H1 (cell line): ENCODE data around the gene SH3PXD2A. TPM values are rescaled to one million over a fixed set of nuclear protein-coding genes. Genes with fewer than 3 reads are reported as not detected.

ENCODE experiments used
- CHD7 ChIP-seq: fragments of 300-600 bp; sonication (generic); IDR thresholded peaks from 2 replicates; pipeline ENCODE4 v1.7.1; 2012; ENCODE audit warnings: low read length, moderate library complexity, mild to moderate bottlenecking, inconsistent platforms; ENCODE audit not compliant: insufficient replicate concordance
- CREB1 ChIP-seq: IDR thresholded peaks from 2 replicates; pipeline ENCODE4 v1.6.1; 2012; ENCODE audit warnings: inconsistent platforms
- CTCF ChIP-seq, 3 experiments: IDR thresholded peaks; 1 replicate in 2 of 3; 2 replicates in 1 of 3; pipeline versions ENCODE4 v1.5.1 to v1.6.1; 2011; ENCODE audit warnings: low read length in 3 of 3, mild to moderate bottlenecking in 3 of 3, inconsistent platforms in 2 of 3, low read depth in 1 of 3, moderate library complexity in 1 of 3; ENCODE audit not compliant: insufficient read depth in 1 of 3; ENCODE audit errors: control extremely low read depth in 1 of 3
- GTF2F1 ChIP-seq: IDR thresholded peaks from 2 replicates; pipeline ENCODE4 v1.6.1; 2012; ENCODE audit warnings: low read depth, low read length, improper control_type of control experiment, borderline replicate concordance
- SRF ChIP-seq: IDR thresholded peaks from 2 replicates; pipeline ENCODE4 v1.6.1; 2011; ENCODE audit warnings: mild to moderate bottlenecking, low read depth, low read length, moderate library complexity
- polyA plus RNA-seq, 7 experiments: library from polyadenylated mRNA; depleted of rRNA in 3 of 7; stranded (reverse) in 5 of 7; unstranded in 2 of 7; fragments of >200 nt in 5 of 7; fragments of 200-250 nt in 2 of 7; gene quantifications; 1 replicate in 5 of 7; 2 replicates in 1 of 7; 4 replicates in 1 of 7; pipeline versions ENCODE4 v1.2.1 to v1.2.3, GENCODE V29; 2011 to 2013; ENCODE audit warnings: missing spikeins in 2 of 7, mixed read lengths in 2 of 7
- total RNA-seq: library from RNA; stranded (reverse); fragmentation: NEBNext Ultra II Directional; extraction: Animal tissue kit (Norgen Biotek cat#: 25700); gene quantifications from 2 replicates; pipeline ENCODE4 v1.2.1, GENCODE V29; 2021

Gene SH3PXD2A
- total and polyA plus RNA-seq, 2 of the 8 experiments (the other 6 are each of a cell fraction or from before 2014, with no cell fraction given), result 5.4 to 16.3 TPM

DNA sequence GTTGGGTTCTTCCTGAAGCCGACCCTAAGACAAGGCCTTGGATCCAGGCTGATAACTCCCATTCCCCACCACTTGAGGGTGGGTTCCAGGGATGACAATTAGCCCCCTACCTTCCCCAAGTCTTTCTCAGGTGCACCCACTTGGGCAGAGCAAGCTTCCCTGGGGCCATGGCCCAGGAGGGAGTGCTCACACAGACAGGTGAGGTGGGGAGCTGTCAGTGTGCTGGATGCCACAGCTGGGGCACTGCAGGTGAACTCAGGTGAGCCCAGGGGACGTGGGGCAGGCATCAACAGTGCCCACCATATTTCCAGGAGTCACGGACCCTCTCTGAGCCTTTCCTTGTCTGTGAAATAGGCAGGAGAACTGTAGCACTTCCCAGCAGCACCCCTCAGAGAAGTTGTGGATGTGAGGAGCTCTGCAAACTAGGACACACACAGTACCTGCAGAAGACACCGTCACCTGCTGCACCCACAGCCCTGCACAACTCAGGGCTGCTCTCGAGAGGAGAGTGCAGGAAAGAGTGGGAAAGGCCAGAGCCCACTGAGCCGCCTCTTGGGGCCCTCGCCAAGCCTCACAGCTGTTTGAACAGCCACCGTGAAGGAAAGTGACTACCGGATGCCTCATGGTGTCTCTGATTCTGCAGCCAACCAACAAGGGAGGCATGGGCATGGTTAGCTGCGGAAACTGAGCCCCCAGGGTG lies 17.9 kb downstream of the SH3PXD2A start (continued):
- no peak for TF ChIP-seq SRF
- no peak for TF ChIP-seq CREB1
- no peak for TF ChIP-seq GTF2F1
- TF ChIP-seq CTCF (IDR thresholded peaks at IDR 0.05; ENCODE audit: control extremely low read depth in 1 of 3, insufficient read depth in 1 of 3, low read depth in 1 of 3, low read length in 3 of 3), result no peak
- TF ChIP-seq CHD7, result no peak
